ENCODE measurements around the gene GCFC2.
"Not testable (repeated sequence)": the region's sequence is repeated elsewhere in the genome, so short reads cannot be mapped to it uniquely, and the experiment has no call there.

The GCFC2 gene

GRCh38 chr2:75705921-75706320, 4.8 kb downstream of the GCFC2 start:
- Histone ChIP-seq H3K36me3 (ENCODE audit: control insufficient read depth, insufficient read depth, low read length) (peaks cover 4% of the 10 kb centered on the region; the same call in 1 of the 2 replicates), H3K4me3 (replicated peaks; ENCODE audit: low read depth, low read length) (no peak overlapping the region), H3K27me3 (replicated peaks; ENCODE audit: control insufficient read depth, insufficient read depth, low read length) (no peaks in the 10 kb centered on the region)
- no peak for DNase-seq (ENCODE audit: extremely low read depth, insufficient read length)
- no peak for TF ChIP-seq CTCF (IDR thresholded peaks at IDR 0.05; ENCODE audit: insufficient read depth, low read length, poor library complexity, severe bottlenecking)

GRCh38 chr2:75703589-75704287, 7.0 kb downstream of the GCFC2 start:
- no peaks in the 10 kb centered on the region for H3K27me3 ChIP-seq (replicated peaks; ENCODE audit: control insufficient read depth, insufficient read depth, low read length)
- no peak for TF ChIP-seq CTCF (IDR thresholded peaks at IDR 0.05; ENCODE audit: insufficient read depth, low read length, poor library complexity, severe bottlenecking)
- peaks cover 9% of the 10 kb centered on the region for H3K36me3 ChIP-seq (ENCODE audit: control insufficient read depth, insufficient read depth, low read length)
- no peak for DNase-seq (ENCODE audit: extremely low read depth, insufficient read length)
- no peak overlapping the region for H3K4me3 ChIP-seq (replicated peaks; ENCODE audit: low read depth, low read length)

- no peak overlapping the region for H3K4me3 ChIP-seq (replicated peaks; ENCODE audit: low read depth, low read length)
- DNase-seq (ENCODE audit: extremely low read depth, insufficient read length): no peak
- no peaks in the 10 kb centered on the region for H3K27me3 ChIP-seq (replicated peaks; ENCODE audit: control insufficient read depth, insufficient read depth, low read length)
- H3K36me3 ChIP-seq (ENCODE audit: control insufficient read depth, insufficient read depth, low read length): peaks cover 9% of the 10 kb centered on the region
- no peak for TF ChIP-seq CTCF (IDR thresholded peaks at IDR 0.05; ENCODE audit: insufficient read depth, low read length, poor library complexity, severe bottlenecking)
Measured at GRCh38 chr2:75702593-75702992, 8.1 kb downstream of the GCFC2 start.

GRCh38 chr2:75698918-75699317, 11.8 kb downstream of the GCFC2 start:
- Histone ChIP-seq H3K4me3 (replicated peaks; ENCODE audit: low read depth, low read length) (no peak overlapping the region), H3K36me3 (ENCODE audit: control insufficient read depth, insufficient read depth, low read length) (peaks cover 7% of the 10 kb centered on the region), H3K27me3 (replicated peaks; ENCODE audit: control insufficient read depth, insufficient read depth, low read length) (no peaks in the 10 kb centered on the region)
- DNase-seq (ENCODE audit: extremely low read depth, insufficient read length): no peak
- no peak for TF ChIP-seq CTCF (IDR thresholded peaks at IDR 0.05; ENCODE audit: insufficient read depth, low read length, poor library complexity, severe bottlenecking)

- DNase-seq (ENCODE audit: extremely low read depth, insufficient read length): no peak
- peaks cover 10% of the 10 kb centered on the region for H3K36me3 ChIP-seq (ENCODE audit: control insufficient read depth, insufficient read depth, low read length)
- H3K27me3 ChIP-seq (replicated peaks; ENCODE audit: control insufficient read depth, insufficient read depth, low read length): no peaks in the 10 kb centered on the region
- TF ChIP-seq CTCF (IDR thresholded peaks at IDR 0.05; ENCODE audit: insufficient read depth, low read length, poor library complexity, severe bottlenecking): no peak
- H3K4me3 ChIP-seq (replicated peaks; ENCODE audit: low read depth, low read length): no peak overlapping the region
Measured at GRCh38 chr2:75688196-75688595, 22.5 kb downstream of the GCFC2 start.

GRCh38 chr2:75683430-75683829, 27.3 kb downstream of the GCFC2 start:
- H3K4me3 ChIP-seq (replicated peaks; ENCODE audit: low read depth, low read length); H3K27me3 ChIP-seq (replicated peaks; ENCODE audit: control insufficient read depth, insufficient read depth, low read length); DNase-seq (ENCODE audit: extremely low read depth, insufficient read length): not testable (repeated sequence)
- peaks cover 15% of the 10 kb centered on the region for H3K36me3 ChIP-seq (ENCODE audit: control insufficient read depth, insufficient read depth, low read length)
